Mucosa of descending colon (tissue), 3 donors: Measurements from ENCODE around the gene VWA7. TPM values are rescaled to one million over a fixed set of nuclear protein-coding genes. Genes with fewer than 3 reads are reported as not detected.
A peak's percentile ranks its signal among the peaks of the same experiment; 100 is the strongest.

Source experiments
- ATAC-seq: fragments of 200-7000 bp; cut with Tn5 transposase; one replicate; pipeline ENCODE4 v1.9.1; 2020; ENCODE audit warnings: mild to moderate bottlenecking, moderate library complexity
- DNase-seq, 3 donors: peaks; one replicate each; pipeline ENCODE4 v3.0.0-alpha.2; 2020
- H3K36me3 ChIP-seq: fragments of 200-600 bp; one replicate; pipeline ENCODE4 v1.8.0; 2021; ENCODE audit warnings: low read depth, mild to moderate bottlenecking
- H3K4me1 ChIP-seq: fragments of 200-600 bp; one replicate; pipeline ENCODE4 v1.8.0; 2021; ENCODE audit warnings: low read depth, mild to moderate bottlenecking
- H3K4me3 ChIP-seq: fragments of 200-600 bp; one replicate; pipeline ENCODE4 v1.8.0; 2021; ENCODE audit warnings: mild to moderate bottlenecking
- H3K9me3 ChIP-seq: fragments of 200-600 bp; one replicate; pipeline ENCODE4 v1.8.0; 2021; ENCODE audit warnings: mild to moderate bottlenecking
- intact Hi-C, 2 donors: fragments of 100-400 bp; cut with DNase I in 1 of 2; cut with micrococcal nuclease in 1 of 2; formaldehyde crosslinking; loops; one replicate each; pipeline versions ENCODE4 v1.11.0 to v1.11.1; 2022; cut with DNase I, micrococcal nuclease
- total RNA-seq, 3 donors: library from RNA; stranded (reverse); fragmentation: NEBNext Ultra II Directional in 2 of 3; extraction: Animal tissue kit (Norgen Biotek cat#: 25700) in 2 of 3; gene quantifications; one replicate each; pipeline versions ENCODE4 v1.2.1 to v1.2.4, GENCODE V29; 2021 to 2023
- TF ChIP-seq, protein P1 (sequence below): fragments of 200-600 bp; IDR thresholded peaks from one replicate; pipeline ENCODE4 v1.8.0; 2022; ENCODE audit warnings: antibody characterized with exemption, mild to moderate bottlenecking
- donor health status: DM: no; HTN: no; CAD: no; lungs with moderate emphysema.
- donor health status: DM: no; HTN: no; CAD: no.
- donor health status: DM: no; HTN: yes; CAD: no.

The VWA7 gene
- total RNA-seq, 3 donors from 2014 or later: 5.9 to 8.2 (median 6.9) TPM

- intact Hi-C loops: no loop called here
- H3K4me3 ChIP-seq: no peak overlapping the region
- peaks cover 6% of the 10 kb centered on the region for H3K36me3 ChIP-seq
- H3K4me1 ChIP-seq: peaks cover 35% of the 10 kb centered on the region
- TF ChIP-seq, protein P1, sequence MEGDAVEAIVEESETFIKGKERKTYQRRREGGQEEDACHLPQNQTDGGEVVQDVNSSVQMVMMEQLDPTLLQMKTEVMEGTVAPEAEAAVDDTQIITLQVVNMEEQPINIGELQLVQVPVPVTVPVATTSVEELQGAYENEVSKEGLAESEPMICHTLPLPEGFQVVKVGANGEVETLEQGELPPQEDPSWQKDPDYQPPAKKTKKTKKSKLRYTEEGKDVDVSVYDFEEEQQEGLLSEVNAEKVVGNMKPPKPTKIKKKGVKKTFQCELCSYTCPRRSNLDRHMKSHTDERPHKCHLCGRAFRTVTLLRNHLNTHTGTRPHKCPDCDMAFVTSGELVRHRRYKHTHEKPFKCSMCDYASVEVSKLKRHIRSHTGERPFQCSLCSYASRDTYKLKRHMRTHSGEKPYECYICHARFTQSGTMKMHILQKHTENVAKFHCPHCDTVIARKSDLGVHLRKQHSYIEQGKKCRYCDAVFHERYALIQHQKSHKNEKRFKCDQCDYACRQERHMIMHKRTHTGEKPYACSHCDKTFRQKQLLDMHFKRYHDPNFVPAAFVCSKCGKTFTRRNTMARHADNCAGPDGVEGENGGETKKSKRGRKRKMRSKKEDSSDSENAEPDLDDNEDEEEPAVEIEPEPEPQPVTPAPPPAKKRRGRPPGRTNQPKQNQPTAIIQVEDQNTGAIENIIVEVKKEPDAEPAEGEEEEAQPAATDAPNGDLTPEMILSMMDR: no peak
- peak in 2 of 3 donors; percentile 53 to 70 for DNase-seq
- ATAC-seq: peak; percentile 3
- H3K9me3 ChIP-seq: no peaks in the 10 kb centered on the region
Measured at GRCh38 chr6:31737315-31737990, 39.7 kb downstream of the VWA7 start.

- Histone ChIP-seq H3K9me3 (no peaks in the 10 kb centered on the region), H3K36me3 (peaks cover 7% of the 10 kb centered on the region), H3K4me1 (peaks cover 37% of the 10 kb centered on the region), H3K4me3 (no peak overlapping the region)
- peak in 2 of 3 donors; percentile 40 to 56 for DNase-seq
- TF ChIP-seq, protein P1: no peak
- intact Hi-C loops: no loop called here
- ATAC-seq: no peak
Measured at GRCh38 chr6:31736768-31737314, 40.3 kb downstream of the VWA7 start.

GRCh38 chr6:31736021-31736767, 40.9 kb downstream of the VWA7 start, which contains the start of gene CLIC1:
CLIC1 (minus strand) TSS chr6:31736530; CDS start chr6:31736300, 230 bp downstream.
- peak; percentile 91 to 94 (median 94) for DNase-seq
- ATAC-seq: peak; percentile 52

DNA sequence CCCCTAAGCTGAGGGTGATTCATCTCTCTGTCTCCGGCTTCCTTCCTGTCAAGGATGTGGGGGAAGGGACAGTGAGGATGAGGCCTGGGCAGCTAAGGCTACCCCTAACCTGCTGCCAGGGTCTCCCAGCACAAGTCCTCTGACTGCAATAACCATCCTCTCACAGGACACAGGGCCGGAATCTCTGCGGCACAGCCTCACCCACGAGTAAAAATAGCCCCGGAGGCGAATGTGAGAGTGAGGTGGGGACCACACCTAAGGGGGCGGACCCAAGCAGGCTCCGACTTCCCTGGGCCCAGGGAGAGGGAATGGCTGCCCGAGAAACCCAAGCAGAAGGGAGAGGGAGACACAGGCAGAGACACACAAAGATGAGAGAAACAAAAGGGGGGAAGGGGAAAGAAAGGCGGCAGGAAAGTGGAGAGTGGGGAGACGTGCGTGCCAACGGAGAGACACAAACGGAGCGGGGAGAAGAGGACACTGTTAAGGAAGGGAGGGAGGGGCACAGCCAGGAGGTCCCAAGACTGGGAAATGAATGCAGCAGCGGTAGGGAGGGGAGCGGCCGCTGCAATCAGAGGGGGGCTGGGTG, 42.2 kb downstream of the VWA7 start:
- Histone ChIP-seq H3K36me3 (peaks cover 7% of the 10 kb centered on the region), H3K9me3 (no peaks in the 10 kb centered on the region), H3K4me1 (peaks cover 33% of the 10 kb centered on the region), H3K4me3 (peak overlapping the region; percentile 50)
- TF ChIP-seq, protein P1: no peak
- ATAC-seq (peak; percentile 27), DNase-seq (peak; percentile 82 to 83 (median 82))
- intact Hi-C loops: loop anchor here in 1 of 2 donors (5.0 kb wide), 1 partner anchor 97 kb away; no protein-coding TSS in a partner anchor

More at GRCh38 chr6:31736021-31736767, 40.9 kb downstream of the VWA7 start, which contains the start of gene CLIC1:
- H3K36me3 ChIP-seq: peaks cover 7% of the 10 kb centered on the region
- peak within 1 kb of the TSS; percentile 50 for H3K4me3 ChIP-seq
- H3K4me1 ChIP-seq: peaks cover 37% of the 10 kb centered on the region
- H3K9me3 ChIP-seq: no peaks in the 10 kb centered on the region
- intact Hi-C loops: no loop called here
- TF ChIP-seq, protein P1: no peak

GRCh38 chr6:31734247-31734820, 42.8 kb downstream of the VWA7 start:
- ATAC-seq: no peak
- H3K4me1 ChIP-seq: peaks cover 32% of the 10 kb centered on the region
- no peak for DNase-seq
- no peaks in the 10 kb centered on the region for H3K9me3 ChIP-seq
- H3K4me3 ChIP-seq: peak overlapping the region; percentile 50
- TF ChIP-seq, protein P1: no peak
- intact Hi-C loops: loop anchor here in 1 of 2 donors (5.0 kb wide), 1 partner anchor 98 kb away; no protein-coding TSS in a partner anchor
- peaks cover 7% of the 10 kb centered on the region for H3K36me3 ChIP-seq
